CD14-positive monocyte (primary cell): ENCODE measurements around the gene SMG6. TPM values are rescaled to one million over a fixed set of nuclear protein-coding genes. Genes with fewer than 3 reads are reported as not detected.

ENCODE experiments used
- DNase-seq, 3 donors: peaks; one replicate each; pipeline ENCODE4 v3.0.0-alpha.2; 2011 to 2022
- H2AFZ ChIP-seq: 2 replicates; pipeline ENCODE4 v1.6.0; 2012; ENCODE audit warnings: mild to moderate bottlenecking, low read depth, low read length, inconsistent platforms; ENCODE audit not compliant: insufficient read depth, poor library complexity, severe bottlenecking
- H3K27ac ChIP-seq, 2 donors: 1 replicate in 1 of 2; 2 replicates in 1 of 2; pipeline ENCODE4 v1.5.1; 2012 to 2013; ENCODE audit warnings: low read length in 2 of 2, control low read depth in 1 of 2, inconsistent platforms in 1 of 2, low read depth in 1 of 2, mild to moderate bottlenecking in 1 of 2
- H3K27me3 ChIP-seq, 2 donors: one replicate each; pipeline versions ENCODE4 v1.6.0 to v1.6.1; 2011 to 2013; ENCODE audit warnings: low read length in 2 of 2; ENCODE audit not compliant: control insufficient read depth in 2 of 2, insufficient read depth in 2 of 2
- H3K36me3 ChIP-seq, 2 donors: replicated peaks in 1 of 2; 1 replicate in 1 of 2; 2 replicates in 1 of 2; pipeline versions ENCODE4 v1.5.1 to v1.6.1; 2012 to 2013; ENCODE audit warnings: low read length in 2 of 2, control low read depth in 1 of 2, inconsistent platforms in 1 of 2, mild to moderate bottlenecking in 1 of 2; ENCODE audit not compliant: insufficient read depth in 2 of 2, control insufficient read depth in 1 of 2
- H3K4me1 ChIP-seq, 2 donors: 1 replicate in 1 of 2; 2 replicates in 1 of 2; pipeline versions ENCODE4 v1.5.1 to v1.6.1; 2012 to 2013; ENCODE audit warnings: low read length in 2 of 2, control low read depth in 1 of 2, inconsistent platforms in 1 of 2, mild to moderate bottlenecking in 1 of 2, moderate library complexity in 1 of 2; ENCODE audit not compliant: insufficient read depth in 2 of 2, control insufficient read depth in 1 of 2
- H3K4me2 ChIP-seq: replicated peaks from 2 replicates; pipeline ENCODE3; 2012; ENCODE audit warnings: low read length, moderate library complexity, mild to moderate bottlenecking; ENCODE audit not compliant: poor library complexity, severe bottlenecking; ENCODE audit errors: extremely low read depth
- H3K4me3 ChIP-seq, 3 experiments: fragments of 200-600 bp in 1 of 3; sonication (generic) in 1 of 3; replicated peaks in 1 of 3; 1 replicate in 2 of 3; 2 replicates in 1 of 3; pipeline ENCODE4 v1.5.1; 2011 to 2013; ENCODE audit warnings: low read length in 3 of 3, mild to moderate bottlenecking in 3 of 3, control low read depth in 2 of 3, low read depth in 2 of 3, inconsistent platforms in 1 of 3, moderate library complexity in 1 of 3
- H3K79me2 ChIP-seq: 2 replicates; pipeline ENCODE4 v1.6.0; 2012; ENCODE audit warnings: mild to moderate bottlenecking, control low read depth, inconsistent platforms, low read length, moderate library complexity; ENCODE audit not compliant: insufficient read depth
- H3K9ac ChIP-seq: 2 replicates; pipeline ENCODE4 v1.6.0; 2017; ENCODE audit warnings: low read length, mild to moderate bottlenecking; ENCODE audit not compliant: insufficient read depth, poor library complexity, severe bottlenecking
- H3K9me3 ChIP-seq, 2 donors: replicated peaks in 1 of 2; 1 replicate in 1 of 2; 2 replicates in 1 of 2; pipeline versions ENCODE4 v1.5.1 to v1.6.1; 2012 to 2013; ENCODE audit warnings: low read length in 2 of 2, control low read depth in 1 of 2; ENCODE audit not compliant: control insufficient read depth in 1 of 2, insufficient read depth in 1 of 2
- H4K20me1 ChIP-seq: 2 replicates; pipeline ENCODE4 v1.6.0; 2012; ENCODE audit warnings: mild to moderate bottlenecking, low read length, control low read depth, moderate library complexity; ENCODE audit not compliant: insufficient read depth
- H3K27ac Mint-ChIP-seq, 7 donors: one replicate each; pipeline ENCODE4 v1.8.0; 2020; ENCODE audit warnings: mild to moderate bottlenecking in 7 of 7, mixed read lengths in 7 of 7, moderate library complexity in 6 of 7, inconsistent platforms in 2 of 7
- H3K27me3 Mint-ChIP-seq, 3 donors: one replicate each; pipeline ENCODE4 v1.8.0; 2021 to 2022; ENCODE audit warnings: low read depth in 3 of 3, mild to moderate bottlenecking in 3 of 3, mixed read lengths in 3 of 3, moderate library complexity in 3 of 3, inconsistent platforms in 1 of 3
- H3K36me3 Mint-ChIP-seq, 2 donors: one replicate each; pipeline ENCODE4 v1.8.0; 2020; ENCODE audit warnings: mixed read lengths in 2 of 2, inconsistent platforms in 1 of 2, mild to moderate bottlenecking in 1 of 2
- H3K4me1 Mint-ChIP-seq: one replicate; pipeline ENCODE4 v1.8.0; 2020; ENCODE audit warnings: mild to moderate bottlenecking, mixed read lengths
- H3K4me3 Mint-ChIP-seq, 2 donors: one replicate each; pipeline ENCODE4 v1.8.0; 2020; ENCODE audit warnings: mild to moderate bottlenecking in 2 of 2, mixed read lengths in 2 of 2, moderate library complexity in 1 of 2
- H3K9me3 Mint-ChIP-seq, 7 donors: one replicate each; pipeline ENCODE4 v1.8.0; 2020 to 2022; ENCODE audit warnings: mixed read lengths in 7 of 7, mild to moderate bottlenecking in 6 of 7, moderate library complexity in 6 of 7, inconsistent platforms in 2 of 7
- WGBS: methylation state at CpG from one replicate; pipeline ENCODE4 v1.1.5; 2013; ENCODE audit warnings: missing lambda C conversion rate; ENCODE audit not compliant: insufficient coverage; 5-methylcytosine and 5-hydroxymethylcytosine counted together
- intact Hi-C, 2 donors: fragments of 100-400 bp; cut with micrococcal nuclease; formaldehyde crosslinking; loops; one replicate each; pipeline versions ENCODE4 v1.15.0 to v1.15.1; 2023
- polyA plus RNA-seq, 3 donors: library from polyadenylated mRNA; depleted of rRNA in 1 of 3; unstranded in 2 of 3; stranded (reverse) in 1 of 3; fragments of 300-500 nt in 2 of 3; fragments of >200 nt in 1 of 3; fragmentation: Illumina TruSeq in 2 of 3; gene quantifications; 1 replicate in 2 of 3; 2 replicates in 1 of 3; pipeline ENCODE4 v1.2.3, GENCODE V29; 2012 to 2021
- TF ChIP-seq, protein P1 (sequence below): fragments of 200-600 bp; IDR thresholded peaks from one replicate; pipeline ENCODE4 v1.8.0; 2022; ENCODE audit warnings: antibody characterized with exemption, mild to moderate bottlenecking

SMG6 gene
- polyA plus RNA-seq, 3 donors = 0.67 to 7.1 (median 1.1) TPM

- no peak overlapping the region for H2AFZ ChIP-seq
- Mint-ChIP-seq H3K4me3 (no peak overlapping the region), H3K36me3 (peaks cover 63 to 70% of the 10 kb centered on the region in 2 donors), H3K27me3 (peaks cover 0 to 2% (median 0%) of the 10 kb centered on the region in 3 donors), H3K9me3 (no peaks in the 10 kb centered on the region), H3K4me1 (peaks cover 19% of the 10 kb centered on the region), H3K27ac (no peak overlapping the region)
- intact Hi-C loops = no loop called here
- H3K27me3 ChIP-seq = no peaks in the 10 kb centered on the region
- H3K27ac ChIP-seq = no peak overlapping the region
- H3K79me2 ChIP-seq = no peaks in the 10 kb centered on the region
- peaks cover 10 to 72% of the 10 kb centered on the region in 2 donors for H3K36me3 ChIP-seq
- no peaks in the 10 kb centered on the region for H4K20me1 ChIP-seq
- DNase-seq = no peak
- no peak overlapping the region for H3K4me3 ChIP-seq
- TF ChIP-seq, protein P1, sequence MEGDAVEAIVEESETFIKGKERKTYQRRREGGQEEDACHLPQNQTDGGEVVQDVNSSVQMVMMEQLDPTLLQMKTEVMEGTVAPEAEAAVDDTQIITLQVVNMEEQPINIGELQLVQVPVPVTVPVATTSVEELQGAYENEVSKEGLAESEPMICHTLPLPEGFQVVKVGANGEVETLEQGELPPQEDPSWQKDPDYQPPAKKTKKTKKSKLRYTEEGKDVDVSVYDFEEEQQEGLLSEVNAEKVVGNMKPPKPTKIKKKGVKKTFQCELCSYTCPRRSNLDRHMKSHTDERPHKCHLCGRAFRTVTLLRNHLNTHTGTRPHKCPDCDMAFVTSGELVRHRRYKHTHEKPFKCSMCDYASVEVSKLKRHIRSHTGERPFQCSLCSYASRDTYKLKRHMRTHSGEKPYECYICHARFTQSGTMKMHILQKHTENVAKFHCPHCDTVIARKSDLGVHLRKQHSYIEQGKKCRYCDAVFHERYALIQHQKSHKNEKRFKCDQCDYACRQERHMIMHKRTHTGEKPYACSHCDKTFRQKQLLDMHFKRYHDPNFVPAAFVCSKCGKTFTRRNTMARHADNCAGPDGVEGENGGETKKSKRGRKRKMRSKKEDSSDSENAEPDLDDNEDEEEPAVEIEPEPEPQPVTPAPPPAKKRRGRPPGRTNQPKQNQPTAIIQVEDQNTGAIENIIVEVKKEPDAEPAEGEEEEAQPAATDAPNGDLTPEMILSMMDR = no peak
- WGBS = 96% methylated on average over 6 of the region's 16 CpGs
- no peaks in the 10 kb centered on the region for H3K9me3 ChIP-seq
- H3K4me2 ChIP-seq = no peak overlapping the region
- H3K9ac ChIP-seq = no peak overlapping the region
- H3K4me1 ChIP-seq = peaks cover 7 to 10% of the 10 kb centered on the region in 2 donors
These were observed 131.3 kb downstream of the SMG6 start for GRCh38 chr17:2172077-2172851.

DNA sequence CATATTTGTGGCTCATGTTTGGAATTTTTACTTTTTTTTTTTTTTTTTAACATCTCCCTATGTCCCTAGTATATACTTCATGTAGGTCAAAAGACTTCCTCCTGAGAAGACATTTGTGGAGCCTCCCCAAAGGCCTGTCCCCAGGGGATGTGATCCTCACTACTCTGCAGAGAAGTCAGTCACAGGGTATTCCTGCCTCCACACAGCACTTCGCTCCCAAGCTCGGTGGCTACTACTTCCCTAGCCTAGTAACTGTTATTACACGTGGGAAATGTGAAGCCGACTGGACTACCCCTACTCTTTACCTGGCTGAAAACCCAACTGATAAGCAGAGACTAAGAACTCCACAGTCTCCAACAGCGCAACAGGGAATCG lies 131.9 kb downstream of the SMG6 start:
- H3K4me1 ChIP-seq = peaks cover 7 to 10% of the 10 kb centered on the region in 2 donors

More for the DNA sequence above, 131.9 kb downstream of the SMG6 start:
- Histone ChIP-seq H3K4me2 (no peak overlapping the region), H3K9me3 (no peaks in the 10 kb centered on the region), H3K9ac (no peak overlapping the region), H4K20me1 (no peaks in the 10 kb centered on the region), H3K79me2 (no peaks in the 10 kb centered on the region), H3K27me3 (no peaks in the 10 kb centered on the region), H3K27ac (no peak overlapping the region), H3K36me3 (peaks cover 4 to 67% of the 10 kb centered on the region in 2 donors), H3K4me3 (no peak overlapping the region), H2AFZ (no peak overlapping the region)
- intact Hi-C loops = no loop called here
- Mint-ChIP-seq H3K4me1 (peaks cover 19% of the 10 kb centered on the region), H3K4me3 (no peak overlapping the region), H3K36me3 (peaks cover 61 to 70% of the 10 kb centered on the region in 2 donors), H3K27me3 (peaks cover 0 to 2% (median 0%) of the 10 kb centered on the region in 3 donors), H3K9me3 (no peaks in the 10 kb centered on the region), H3K27ac (no peak overlapping the region)
- TF ChIP-seq, protein P1 = no peak
- WGBS = 98% methylated on average over 4 of the region's 6 CpGs
- DNase-seq = no peak
